ENCODE results near the gene MORN4. TPM values are rescaled to one million over a fixed set of nuclear protein-coding genes. Genes with fewer than 3 reads are reported as not detected.

Gene MORN4
- total and polyA plus RNA-seq, 4 donors = 1.4 to 8.8 (median 5.6) TPM

DNA sequence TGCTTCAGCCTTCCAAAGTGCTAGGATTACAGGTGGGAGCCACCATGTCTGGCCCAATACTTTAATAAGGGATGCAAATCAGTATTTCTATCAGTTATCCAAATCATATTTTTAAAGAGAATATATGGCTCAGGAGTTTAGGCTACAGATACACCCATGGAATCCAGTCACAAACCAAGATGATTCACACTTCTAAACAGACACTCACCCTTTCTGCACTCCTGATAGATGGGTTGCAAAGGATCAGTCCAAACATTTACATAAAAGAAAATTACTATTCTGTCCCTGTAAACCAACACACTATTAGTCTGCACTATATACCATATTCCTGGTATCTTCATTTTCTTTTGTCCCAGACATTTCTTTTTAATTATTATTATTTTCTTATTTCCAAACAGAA is 2.2 kb downstream of the MORN4 start:
- Histone ChIP-seq H3K9me3 (ENCODE audit: control insufficient read depth, low read length) (no peaks in the 10 kb centered on the region), H3K4me1 (ENCODE audit: control insufficient read depth in 1 of 2, insufficient read depth in 2 of 2, low read length in 2 of 2) (no peaks in the 10 kb centered on the region), H3K27me3 (ENCODE audit: control insufficient read depth in 1 of 2, insufficient read depth in 2 of 2, low read length in 1 of 2) (no peaks in the 10 kb centered on the region), H3K27ac (ENCODE audit: low read depth in 1 of 2, low read length in 2 of 2) (no peak overlapping the region), H3K36me3 (ENCODE audit: control insufficient read depth in 1 of 2, insufficient read depth in 2 of 2, low read length in 1 of 2) (no peaks in the 10 kb centered on the region), H3K4me3 (ENCODE audit: low read length in 2 of 2) (no peak overlapping the region)
- intact Hi-C loops (cut with DNase I) = no loop called here
- DNase-seq (no peak), ATAC-seq (ENCODE audit: low FRiP score) (no peak)

DNA sequence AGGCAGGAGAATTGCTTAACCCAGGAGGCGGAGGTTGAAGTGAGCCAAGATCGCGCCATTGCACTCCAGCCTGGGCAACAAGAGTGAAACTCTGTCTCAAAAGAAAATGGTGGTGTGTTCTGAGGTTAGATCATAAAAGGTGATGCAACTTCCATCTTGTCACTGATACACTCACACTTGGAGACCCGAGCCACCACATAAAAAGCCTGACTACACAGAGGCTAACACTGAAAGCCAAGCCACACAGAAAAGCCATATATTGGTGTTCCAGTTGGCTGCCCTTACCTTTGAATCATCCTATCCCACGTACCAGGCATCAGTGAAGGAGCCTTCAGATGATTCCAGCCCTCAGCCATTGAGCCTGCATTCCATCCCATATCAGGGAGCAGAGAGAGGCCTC is 4.0 kb downstream of the MORN4 start:
- Histone ChIP-seq H3K9me3 (ENCODE audit: control insufficient read depth, low read length) (no peaks in the 10 kb centered on the region), H3K36me3 (ENCODE audit: control insufficient read depth in 1 of 2, insufficient read depth in 2 of 2, low read length in 1 of 2) (no peaks in the 10 kb centered on the region), H3K27me3 (ENCODE audit: control insufficient read depth in 1 of 2, insufficient read depth in 2 of 2, low read length in 1 of 2) (no peaks in the 10 kb centered on the region), H3K27ac (ENCODE audit: low read depth in 1 of 2, low read length in 2 of 2) (no peak overlapping the region), H3K4me3 (ENCODE audit: low read length in 2 of 2) (no peak overlapping the region), H3K4me1 (ENCODE audit: control insufficient read depth in 1 of 2, insufficient read depth in 2 of 2, low read length in 2 of 2) (no peaks in the 10 kb centered on the region)
- intact Hi-C loops (cut with DNase I) = no loop called here
- ATAC-seq (ENCODE audit: low FRiP score) (no peak), DNase-seq (no peak)
- 96 to 97% methylated on average over 5 of the region's 5 CpGs for WGBS, 2 donors

DNA sequence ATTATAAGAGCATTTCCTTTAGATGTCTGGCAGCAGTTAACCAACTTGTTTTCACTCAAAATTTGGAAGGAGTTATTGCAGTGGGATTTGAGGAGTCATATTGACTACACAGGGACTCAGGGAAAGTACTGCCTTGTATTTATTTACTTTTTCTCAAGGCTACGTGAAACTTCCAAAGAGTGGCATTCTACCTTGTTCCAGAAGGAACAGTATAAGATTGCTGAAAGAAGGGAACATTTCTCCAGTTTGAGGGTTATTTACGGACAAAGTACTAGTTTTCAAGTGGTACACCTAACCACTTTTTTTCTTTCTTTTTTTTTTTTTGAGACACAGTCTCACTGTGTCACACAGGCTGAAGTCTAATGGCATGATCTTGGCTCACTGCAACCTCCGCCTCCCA is 5.1 kb downstream of the MORN4 start:
- H3K9me3 ChIP-seq (ENCODE audit: control insufficient read depth, low read length) = no peaks in the 10 kb centered on the region
- H3K4me1 ChIP-seq (ENCODE audit: control insufficient read depth in 1 of 2, insufficient read depth in 2 of 2, low read length in 2 of 2) = no peaks in the 10 kb centered on the region
- intact Hi-C loops (cut with DNase I) = no loop called here
- no peak overlapping the region for H3K27ac ChIP-seq (ENCODE audit: low read depth in 1 of 2, low read length in 2 of 2)
- no peak for DNase-seq
- no peaks in the 10 kb centered on the region for H3K36me3 ChIP-seq (ENCODE audit: control insufficient read depth in 1 of 2, insufficient read depth in 2 of 2, low read length in 1 of 2)
- H3K27me3 ChIP-seq (ENCODE audit: control insufficient read depth in 1 of 2, insufficient read depth in 2 of 2, low read length in 1 of 2) = no peaks in the 10 kb centered on the region
- H3K4me3 ChIP-seq (ENCODE audit: low read length in 2 of 2) = no peak overlapping the region
- 29 to 39% methylated on average over 3 of the region's 3 CpGs for WGBS, 2 donors
- no peak for ATAC-seq (ENCODE audit: low FRiP score)

DNA sequence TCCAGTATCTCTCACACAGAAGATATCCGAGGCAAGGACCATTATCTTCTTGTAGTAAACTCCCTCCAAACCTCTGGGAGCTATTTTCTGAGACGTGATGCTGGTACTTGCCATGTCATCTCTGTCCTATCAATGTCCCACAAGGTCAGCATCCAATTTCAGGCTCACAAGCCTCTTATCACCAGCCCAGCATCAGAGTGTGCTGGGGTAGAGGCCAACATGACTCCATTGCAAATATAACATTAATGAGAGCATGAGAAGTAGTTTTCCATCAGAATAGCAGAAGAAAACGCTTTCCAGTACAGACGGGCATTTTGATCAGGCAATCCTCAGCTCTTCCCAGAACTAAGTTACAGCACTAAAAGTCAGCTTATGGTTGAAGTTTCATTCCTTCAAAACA is 5.6 kb downstream of the MORN4 start:
- no peak for ATAC-seq (ENCODE audit: low FRiP score)
- H3K4me3 ChIP-seq (ENCODE audit: low read length in 2 of 2) = no peak overlapping the region
- no peaks in the 10 kb centered on the region for H3K9me3 ChIP-seq (ENCODE audit: control insufficient read depth, low read length)
- no peak overlapping the region for H3K27ac ChIP-seq (ENCODE audit: low read depth in 1 of 2, low read length in 2 of 2)
- intact Hi-C loops (cut with DNase I) = no loop called here
- no peak for DNase-seq
- H3K4me1 ChIP-seq (ENCODE audit: control insufficient read depth in 1 of 2, insufficient read depth in 2 of 2, low read length in 2 of 2) = no peaks in the 10 kb centered on the region
- WGBS, 2 donors = 14 to 21% methylated on average over 4 of the region's 4 CpGs
- H3K36me3 ChIP-seq (ENCODE audit: control insufficient read depth in 1 of 2, insufficient read depth in 2 of 2, low read length in 1 of 2) = no peaks in the 10 kb centered on the region
- H3K27me3 ChIP-seq (ENCODE audit: control insufficient read depth in 1 of 2, insufficient read depth in 2 of 2, low read length in 1 of 2) = no peaks in the 10 kb centered on the region

DNA sequence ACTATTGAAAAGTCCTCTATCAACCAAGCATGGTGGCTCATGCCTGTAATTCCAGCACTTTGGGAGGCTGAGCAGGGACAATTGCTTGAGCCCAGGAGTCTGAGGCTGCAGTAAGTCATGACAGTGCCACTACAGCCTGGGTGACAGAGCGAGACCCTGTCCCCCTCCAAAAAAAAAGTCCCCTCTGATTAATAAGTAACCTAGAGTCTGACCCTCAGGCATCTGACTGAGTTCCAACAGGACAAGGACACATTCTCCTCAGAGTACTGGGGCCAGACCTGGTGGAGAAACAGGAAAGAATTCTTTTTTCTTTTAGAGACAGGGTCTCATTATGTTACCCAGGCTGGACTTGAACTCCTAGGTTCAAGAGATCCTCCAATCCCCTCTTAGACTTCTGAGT is 10.0 kb downstream of the MORN4 start:
- WGBS, 2 donors = 99 to 100% methylated on average over 1 of the region's 1 CpG
- Histone ChIP-seq H3K4me1 (ENCODE audit: control insufficient read depth in 1 of 2, insufficient read depth in 2 of 2, low read length in 2 of 2) (no peaks in the 10 kb centered on the region), H3K9me3 (ENCODE audit: control insufficient read depth, low read length) (no peaks in the 10 kb centered on the region), H3K36me3 (ENCODE audit: control insufficient read depth in 1 of 2, insufficient read depth in 2 of 2, low read length in 1 of 2) (no peaks in the 10 kb centered on the region), H3K4me3 (ENCODE audit: low read length in 2 of 2) (no peak overlapping the region), H3K27ac (ENCODE audit: low read depth in 1 of 2, low read length in 2 of 2) (no peak overlapping the region), H3K27me3 (ENCODE audit: control insufficient read depth in 1 of 2, insufficient read depth in 2 of 2, low read length in 1 of 2) (no peaks in the 10 kb centered on the region)
- ATAC-seq (ENCODE audit: low FRiP score) (no peak), DNase-seq (no peak)
- intact Hi-C loops (cut with DNase I) = no loop called here

DNA sequence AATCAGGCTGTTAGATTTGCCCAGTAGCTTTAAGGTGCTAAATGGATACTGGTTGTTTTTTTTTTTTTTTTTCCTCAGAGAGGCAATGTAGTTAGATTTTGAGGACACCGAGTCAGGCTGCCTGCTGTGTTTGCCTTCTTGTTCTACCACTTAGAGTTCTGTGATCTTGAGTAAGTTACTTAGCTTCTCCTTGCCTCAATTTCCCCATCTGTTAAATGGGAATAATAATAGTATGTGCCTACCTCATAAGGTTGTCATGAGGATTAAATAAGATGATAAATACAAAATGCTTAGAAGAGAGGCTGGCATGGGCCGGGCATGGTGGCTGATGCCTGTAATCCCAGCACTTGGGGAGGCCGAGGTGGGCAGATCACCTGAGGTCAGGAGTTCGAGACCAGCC is 14.6 kb downstream of the MORN4 start:
- no peaks in the 10 kb centered on the region for H3K36me3 ChIP-seq (ENCODE audit: control insufficient read depth in 1 of 2, insufficient read depth in 2 of 2, low read length in 1 of 2)
- H3K9me3 ChIP-seq (ENCODE audit: control insufficient read depth, low read length) = no peaks in the 10 kb centered on the region
- H3K27me3 ChIP-seq (ENCODE audit: control insufficient read depth in 1 of 2, insufficient read depth in 2 of 2, low read length in 1 of 2) = no peaks in the 10 kb centered on the region
- H3K27ac ChIP-seq (ENCODE audit: low read depth in 1 of 2, low read length in 2 of 2) = no peak overlapping the region
- intact Hi-C loops (cut with DNase I) = no loop called here
- DNase-seq (no peak), ATAC-seq (ENCODE audit: low FRiP score) (no peak)
- no peaks in the 10 kb centered on the region for H3K4me1 ChIP-seq (ENCODE audit: control insufficient read depth in 1 of 2, insufficient read depth in 2 of 2, low read length in 2 of 2)
- H3K4me3 ChIP-seq (ENCODE audit: low read length in 2 of 2) = no peak overlapping the region
- 97 to 100% methylated on average over 3 to 4 of the region's 4 CpGs for WGBS, 2 donors

DNA sequence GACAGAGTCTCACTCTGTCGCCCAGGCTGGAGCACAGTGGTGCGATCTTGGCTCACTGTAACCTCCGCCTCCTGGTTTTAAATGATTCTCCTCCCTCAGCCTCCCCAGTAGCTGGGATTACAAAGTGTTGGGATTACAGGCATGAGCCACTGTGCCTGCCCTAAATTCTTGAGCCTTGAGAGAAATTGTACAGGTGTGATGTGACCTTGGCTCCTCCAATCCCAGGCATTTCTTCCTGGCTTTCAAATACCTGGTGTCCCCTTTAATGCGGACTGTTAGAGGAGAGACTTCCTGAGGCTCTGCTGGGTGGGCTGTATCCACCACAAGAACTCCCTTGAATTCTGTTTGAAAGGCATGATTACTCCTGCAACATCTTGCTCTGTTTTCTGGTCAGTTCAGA is 15.0 kb downstream of the MORN4 start:
- H3K9me3 ChIP-seq (ENCODE audit: control insufficient read depth, low read length) = no peaks in the 10 kb centered on the region
- WGBS, 2 donors = 75 to 90% methylated on average over 4 of the region's 4 CpGs
- H3K4me1 ChIP-seq (ENCODE audit: control insufficient read depth in 1 of 2, insufficient read depth in 2 of 2, low read length in 2 of 2) = no peaks in the 10 kb centered on the region
- H3K27me3 ChIP-seq (ENCODE audit: control insufficient read depth in 1 of 2, insufficient read depth in 2 of 2, low read length in 1 of 2) = no peaks in the 10 kb centered on the region
- no peak overlapping the region for H3K27ac ChIP-seq (ENCODE audit: low read depth in 1 of 2, low read length in 2 of 2)
- H3K36me3 ChIP-seq (ENCODE audit: control insufficient read depth in 1 of 2, insufficient read depth in 2 of 2, low read length in 1 of 2) = no peaks in the 10 kb centered on the region
- intact Hi-C loops (cut with DNase I) = no loop called here
- no peak overlapping the region for H3K4me3 ChIP-seq (ENCODE audit: low read length in 2 of 2)
- DNase-seq (no peak), ATAC-seq (ENCODE audit: low FRiP score) (no peak)

DNA sequence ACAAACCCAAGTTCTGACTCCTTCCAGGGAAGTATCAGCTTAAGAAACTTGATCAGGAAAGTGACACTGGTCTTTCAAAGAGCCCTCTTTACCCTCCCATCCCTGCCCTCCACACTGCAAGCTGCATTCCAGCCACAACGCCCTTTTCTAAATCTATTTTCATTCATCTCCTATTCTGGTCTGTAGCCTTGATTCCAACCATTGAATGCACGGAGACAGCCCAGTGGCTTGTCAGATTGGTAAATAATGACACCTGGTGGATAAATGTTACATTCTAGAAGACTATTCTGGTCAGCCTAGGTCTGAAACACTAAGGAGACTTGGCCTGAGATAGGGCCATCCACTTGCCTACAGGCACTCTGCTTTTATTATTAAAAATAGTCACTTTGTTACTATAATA is 20.9 kb downstream of the MORN4 start:
- intact Hi-C loops (cut with DNase I) = loop anchor here in 1 of 2 donors (5.0 kb wide), 1 partner anchor 150 kb away; no protein-coding TSS in a partner anchor
- DNase-seq (no peak), ATAC-seq (ENCODE audit: low FRiP score) (peak; percentile 72)
- WGBS, 2 donors = 3 to 7% methylated on average over 2 of the region's 2 CpGs
- Histone ChIP-seq H3K4me3 (ENCODE audit: low read length in 2 of 2) (no peak overlapping the region), H3K27ac (ENCODE audit: low read depth in 1 of 2, low read length in 2 of 2) (no peak overlapping the region), H3K4me1 (ENCODE audit: control insufficient read depth in 1 of 2, insufficient read depth in 2 of 2, low read length in 2 of 2) (peaks cover 0 to 6% of the 10 kb centered on the region in 2 donors), H3K36me3 (ENCODE audit: control insufficient read depth in 1 of 2, insufficient read depth in 2 of 2, low read length in 1 of 2) (no peaks in the 10 kb centered on the region), H3K27me3 (ENCODE audit: control insufficient read depth in 1 of 2, insufficient read depth in 2 of 2, low read length in 1 of 2) (no peaks in the 10 kb centered on the region), H3K9me3 (ENCODE audit: control insufficient read depth, low read length) (no peaks in the 10 kb centered on the region)

DNA sequence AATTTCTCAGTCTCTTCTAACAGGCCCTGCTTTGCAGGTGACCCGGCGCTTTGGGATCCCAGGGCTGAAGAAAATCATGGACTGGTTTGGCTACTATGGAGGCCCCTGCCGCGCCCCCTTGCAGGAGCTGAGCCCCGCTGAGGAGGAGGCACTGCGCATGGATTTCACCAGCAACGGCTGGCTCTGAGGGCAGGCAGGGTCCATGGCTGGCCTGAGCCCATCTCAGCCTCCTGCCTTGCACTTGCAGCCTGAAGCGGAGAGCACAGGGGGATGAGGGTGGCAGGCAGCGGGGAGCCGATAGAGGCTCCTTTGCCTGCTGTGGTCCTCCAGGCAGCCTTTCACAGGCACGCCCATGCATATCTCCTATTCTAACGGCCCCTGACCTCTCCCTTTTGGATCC is 21.8 kb downstream of the MORN4 start:
- H3K9me3 ChIP-seq (ENCODE audit: control insufficient read depth, low read length) = no peaks in the 10 kb centered on the region
- no peak overlapping the region for H3K27ac ChIP-seq (ENCODE audit: low read depth in 1 of 2, low read length in 2 of 2)
- ATAC-seq (ENCODE audit: low FRiP score) = peak; percentile 27
- H3K4me1 ChIP-seq (ENCODE audit: control insufficient read depth in 1 of 2, insufficient read depth in 2 of 2, low read length in 2 of 2) = peaks cover 0 to 6% of the 10 kb centered on the region in 2 donors
- intact Hi-C loops (cut with DNase I) = loop anchor here (1.0 to 5.0 kb wide), 3 partner anchors 39 to 149 kb away; partner anchors contain the start of gene ANKRD2 (in 2 of the 2)
- H3K27me3 ChIP-seq (ENCODE audit: control insufficient read depth in 1 of 2, insufficient read depth in 2 of 2, low read length in 1 of 2) = no peaks in the 10 kb centered on the region
- no peak overlapping the region for H3K4me3 ChIP-seq (ENCODE audit: low read length in 2 of 2)
- no peak for DNase-seq
- 91 to 94% methylated on average over 12 of the region's 12 CpGs for WGBS, 2 donors
- no peaks in the 10 kb centered on the region for H3K36me3 ChIP-seq (ENCODE audit: control insufficient read depth in 1 of 2, insufficient read depth in 2 of 2, low read length in 1 of 2)
